Cardiac muscle cell (in vitro differentiated cells and primary cell): ENCODE data around the gene CORO6. TPM values are rescaled to one million over a fixed set of nuclear protein-coding genes. Genes with fewer than 3 reads are reported as not detected.
"Not testable (repeated sequence)": the region's sequence is repeated elsewhere in the genome, so short reads cannot be mapped to it uniquely, and the experiment has no call there.

ENCODE experiments used
- DNase-seq, 2 donors: peaks; one replicate each; pipeline versions ENCODE4 v3.0.0 to v3.0.0-alpha.2; 2010 to 2017; ENCODE audit warnings: low read depth in 1 of 2, low spot score in 1 of 2
- H3K27ac ChIP-seq: fragments of 200-600 bp; sonication (generic); 2 replicates; pipeline ENCODE4 v1.5.1; 2016
- H3K27me3 ChIP-seq: fragments of 200-600 bp; sonication (generic); 2 replicates; pipeline ENCODE4 v1.6.0; 2016; ENCODE audit warnings: control low read depth
- H3K36me3 ChIP-seq: fragments of 200-600 bp; sonication (generic); 2 replicates; pipeline ENCODE4 v1.5.1; 2016; ENCODE audit warnings: control low read depth
- H3K4me1 ChIP-seq: fragments of 200-600 bp; sonication (generic); 2 replicates; pipeline ENCODE4 v1.8.1; 2017; ENCODE audit warnings: low read depth, mild to moderate bottlenecking, mixed run types
- H3K4me3 ChIP-seq: fragments of 200-600 bp; sonication (generic); 2 replicates; pipeline ENCODE4 v1.5.1; 2016; ENCODE audit warnings: mild to moderate bottlenecking
- H3K9me3 ChIP-seq: fragments of 200-600 bp; sonication (generic); 2 replicates; pipeline ENCODE4 v1.5.1; 2017; ENCODE audit warnings: low read depth, mild to moderate bottlenecking, control low read depth
- polyA plus RNA-seq: library from polyadenylated mRNA; unstranded; fragments of >200 nt; fragmentation: Nextera tagmentation; extraction: Ambion mirVana; gene quantifications from 2 replicates; pipeline ENCODE4 v1.2.1, GENCODE V29; 2016
- total RNA-seq: library from RNA; depleted of rRNA; stranded (reverse); fragments of >200 nt; gene quantifications from 2 replicates; pipeline ENCODE4 v1.2.3, GENCODE V29; 2016
- TF ChIP-seq, protein P1 (sequence below): IDR thresholded peaks from 2 replicates; pipeline ENCODE4 v1.5.1; 2012; ENCODE audit warnings: low read depth, mild to moderate bottlenecking, low read length

Gene CORO6
- total and polyA plus RNA-seq, 2 experiments from 2014 or later, result 163 to 243 TPM

DNA sequence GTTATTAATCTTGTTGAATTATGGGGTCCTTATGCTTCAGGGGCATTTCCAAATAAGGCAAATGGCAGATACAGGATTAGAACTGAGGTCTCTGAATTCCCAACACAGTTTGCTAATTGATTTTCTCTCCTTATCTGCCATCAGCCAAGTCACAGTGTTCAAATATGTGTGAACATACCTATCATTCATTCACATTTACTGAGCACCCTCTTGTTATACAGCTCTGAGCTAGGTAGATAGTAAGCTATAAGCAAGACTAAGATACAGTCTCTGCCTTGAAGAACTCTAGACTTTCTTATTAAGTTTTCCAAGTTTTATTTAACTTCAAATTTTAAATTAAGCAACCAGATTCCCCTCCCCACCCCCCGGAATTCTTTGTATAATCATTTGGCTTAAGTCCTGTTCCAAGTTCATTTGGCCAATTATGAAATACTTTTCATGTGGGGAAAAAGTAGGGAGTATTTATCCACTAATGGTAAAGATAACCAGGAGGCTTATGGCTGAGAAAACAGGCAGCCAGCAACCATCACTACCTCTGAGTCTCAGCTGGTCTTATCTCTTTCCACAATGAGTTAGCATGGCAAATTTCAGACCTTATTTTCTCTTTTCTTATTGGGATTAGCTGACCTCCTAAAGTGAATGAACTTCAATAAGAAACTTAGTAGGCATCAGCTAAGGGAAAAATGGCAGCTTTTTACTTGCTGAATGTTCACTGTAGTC, 31.4 kb upstream of the CORO6 start:
- peaks cover 7% of the 10 kb centered on the region for H3K4me1 ChIP-seq
- DNase-seq, result peak in 1 of 2 donors; percentile 65
- H3K27ac ChIP-seq, result peak overlapping the region; percentile 71
- peaks cover 18% of the 10 kb centered on the region for H3K36me3 ChIP-seq
- TF ChIP-seq, protein P1, sequence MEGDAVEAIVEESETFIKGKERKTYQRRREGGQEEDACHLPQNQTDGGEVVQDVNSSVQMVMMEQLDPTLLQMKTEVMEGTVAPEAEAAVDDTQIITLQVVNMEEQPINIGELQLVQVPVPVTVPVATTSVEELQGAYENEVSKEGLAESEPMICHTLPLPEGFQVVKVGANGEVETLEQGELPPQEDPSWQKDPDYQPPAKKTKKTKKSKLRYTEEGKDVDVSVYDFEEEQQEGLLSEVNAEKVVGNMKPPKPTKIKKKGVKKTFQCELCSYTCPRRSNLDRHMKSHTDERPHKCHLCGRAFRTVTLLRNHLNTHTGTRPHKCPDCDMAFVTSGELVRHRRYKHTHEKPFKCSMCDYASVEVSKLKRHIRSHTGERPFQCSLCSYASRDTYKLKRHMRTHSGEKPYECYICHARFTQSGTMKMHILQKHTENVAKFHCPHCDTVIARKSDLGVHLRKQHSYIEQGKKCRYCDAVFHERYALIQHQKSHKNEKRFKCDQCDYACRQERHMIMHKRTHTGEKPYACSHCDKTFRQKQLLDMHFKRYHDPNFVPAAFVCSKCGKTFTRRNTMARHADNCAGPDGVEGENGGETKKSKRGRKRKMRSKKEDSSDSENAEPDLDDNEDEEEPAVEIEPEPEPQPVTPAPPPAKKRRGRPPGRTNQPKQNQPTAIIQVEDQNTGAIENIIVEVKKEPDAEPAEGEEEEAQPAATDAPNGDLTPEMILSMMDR, result no peak
- H3K4me3 ChIP-seq, result no peak overlapping the region
- H3K27me3 ChIP-seq, result no peaks in the 10 kb centered on the region
- H3K9me3 ChIP-seq, result no peaks in the 10 kb centered on the region

DNA sequence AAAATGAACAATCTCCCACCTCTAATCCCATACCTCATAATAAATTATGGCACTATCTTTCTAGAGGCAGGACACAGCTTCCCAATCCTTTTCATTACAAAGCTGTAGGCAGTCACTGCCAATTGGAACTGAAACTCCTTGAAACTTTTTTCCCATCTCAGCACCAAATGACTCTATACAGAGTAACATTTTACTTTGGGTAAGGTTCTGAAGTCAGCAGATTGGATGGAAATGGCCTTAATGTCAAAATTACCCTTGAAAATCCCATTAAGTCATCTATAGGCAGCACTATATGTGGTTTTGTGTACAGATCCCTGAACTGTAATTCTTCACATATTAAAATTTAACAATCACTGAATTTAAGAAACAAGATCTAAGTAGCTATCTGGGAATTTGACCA, 30.3 kb upstream of the CORO6 start:
- H3K4me1 ChIP-seq, result peaks cover 7% of the 10 kb centered on the region
- H3K9me3 ChIP-seq, result no peaks in the 10 kb centered on the region
- H3K4me3 ChIP-seq, result no peak overlapping the region
- peaks cover 18% of the 10 kb centered on the region for H3K36me3 ChIP-seq
- H3K27me3 ChIP-seq, result no peaks in the 10 kb centered on the region
- TF ChIP-seq, protein P1, result no peak
- no peak overlapping the region for H3K27ac ChIP-seq
- DNase-seq, result no peak

DNA sequence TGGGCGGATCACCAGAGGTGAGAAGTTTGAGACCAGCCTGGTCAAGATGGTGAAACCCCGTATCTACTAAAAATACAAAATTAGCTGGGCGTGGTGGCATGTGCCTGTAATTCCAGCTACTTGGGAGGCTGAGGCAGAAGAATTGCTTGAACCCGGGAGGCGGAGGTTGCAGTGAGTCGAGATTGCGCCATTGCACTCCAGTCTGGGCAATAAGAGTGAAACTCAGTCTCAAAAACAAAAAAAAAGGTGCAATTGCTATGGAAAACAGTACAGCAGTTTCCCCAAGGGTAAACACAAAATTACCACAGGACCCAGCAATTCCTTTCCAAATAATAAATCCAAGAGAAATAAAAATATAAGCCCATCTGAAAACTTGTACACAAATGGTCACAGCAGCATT, 29.2 kb upstream of the CORO6 start:
- not testable (repeated sequence) for DNase-seq, H3K4me3 ChIP-seq, H3K9me3 ChIP-seq, H3K27me3 ChIP-seq, H3K4me1 ChIP-seq, H3K27ac ChIP-seq
- H3K36me3 ChIP-seq, result peaks cover 25% of the 10 kb centered on the region

DNA sequence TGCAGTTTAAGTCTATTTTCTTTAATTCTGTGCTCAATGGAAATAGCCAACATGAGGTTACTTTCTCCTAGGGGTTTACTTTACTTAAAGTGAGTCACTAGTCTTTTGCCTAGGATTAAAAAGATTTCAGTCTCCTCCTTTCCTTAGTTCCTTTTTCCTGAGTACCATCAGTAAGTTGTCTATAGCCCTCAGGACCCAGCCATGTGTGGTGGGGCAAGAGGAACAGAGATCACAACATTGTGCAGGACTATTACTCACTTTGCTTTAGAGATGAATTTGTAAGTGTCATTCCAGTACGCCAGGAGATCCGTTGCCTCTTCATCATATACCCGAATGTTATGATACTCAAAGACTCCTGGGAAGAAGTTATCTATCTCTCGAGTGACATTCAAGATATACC, 27.7 kb upstream of the CORO6 start:
- H3K27ac ChIP-seq, result no peak overlapping the region
- H3K4me3 ChIP-seq, result no peak overlapping the region
- peaks cover 13% of the 10 kb centered on the region for H3K36me3 ChIP-seq
- H3K27me3 ChIP-seq, result no peaks in the 10 kb centered on the region
- H3K9me3 ChIP-seq, result no peaks in the 10 kb centered on the region
- peaks cover 7% of the 10 kb centered on the region for H3K4me1 ChIP-seq
- TF ChIP-seq, protein P1, result no peak
- no peak for DNase-seq

DNA sequence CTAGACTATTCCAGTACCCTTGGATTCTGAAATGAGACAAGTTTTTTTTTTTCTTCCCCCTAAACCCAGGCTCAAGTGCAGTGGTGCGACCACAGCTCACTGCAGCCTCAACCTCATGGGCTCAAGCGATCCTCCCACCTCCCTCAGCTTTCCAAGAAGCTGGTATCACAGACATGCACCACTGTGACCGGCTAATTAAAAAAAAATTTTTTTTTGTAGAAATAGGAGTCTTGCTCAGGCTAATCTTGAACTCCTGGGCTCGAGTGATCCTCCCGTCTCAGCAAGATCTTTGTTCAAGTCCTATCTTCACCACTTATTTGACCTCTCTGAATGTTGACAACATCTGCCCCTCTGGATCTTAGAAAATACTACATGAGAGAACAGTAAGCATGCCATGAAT, 26.6 kb upstream of the CORO6 start:
- no peaks in the 10 kb centered on the region for H3K27me3 ChIP-seq
- TF ChIP-seq, protein P1, result no peak

DNA sequence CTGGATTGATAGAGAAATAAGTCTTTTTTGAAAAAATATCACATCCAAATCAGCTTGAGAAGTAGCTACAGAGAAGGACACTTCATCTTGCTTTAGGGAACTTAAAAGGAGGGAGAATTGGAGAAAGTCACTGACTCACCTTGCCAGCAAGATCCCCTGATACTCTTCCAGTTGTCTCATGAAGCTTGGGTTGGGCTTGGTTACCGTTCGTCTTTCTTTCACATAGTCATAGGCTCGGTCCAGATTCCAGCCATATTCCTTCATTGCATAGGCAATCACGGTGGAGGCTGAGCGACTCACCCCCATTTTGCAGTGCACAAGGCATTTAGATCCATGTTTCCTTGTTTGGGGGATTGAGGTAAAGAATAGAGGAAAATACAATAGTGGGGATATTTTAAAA, 25.3 kb upstream of the CORO6 start:
- no peak overlapping the region for H3K27ac ChIP-seq
- H3K4me3 ChIP-seq, result no peak overlapping the region
- TF ChIP-seq, protein P1, result no peak
- H3K9me3 ChIP-seq, result no peaks in the 10 kb centered on the region
- DNase-seq, result no peak
- H3K36me3 ChIP-seq, result peaks cover 12% of the 10 kb centered on the region
- H3K4me1 ChIP-seq, result peaks cover 8% of the 10 kb centered on the region
- H3K27me3 ChIP-seq, result no peaks in the 10 kb centered on the region

More for the DNA sequence above, 26.6 kb upstream of the CORO6 start:
- Histone ChIP-seq H3K27ac (no peak overlapping the region), H3K36me3 (peaks cover 12% of the 10 kb centered on the region), H3K4me1 (peaks cover 3% of the 10 kb centered on the region), H3K9me3 (no peaks in the 10 kb centered on the region), H3K4me3 (no peak overlapping the region)
- no peak for DNase-seq
